ENCODE measurements around the gene IL20RA.
"Not testable (repeated sequence)": the region's sequence is repeated elsewhere in the genome, so short reads cannot be mapped to it uniquely, and the experiment has no call there.

IL20RA gene

DNA sequence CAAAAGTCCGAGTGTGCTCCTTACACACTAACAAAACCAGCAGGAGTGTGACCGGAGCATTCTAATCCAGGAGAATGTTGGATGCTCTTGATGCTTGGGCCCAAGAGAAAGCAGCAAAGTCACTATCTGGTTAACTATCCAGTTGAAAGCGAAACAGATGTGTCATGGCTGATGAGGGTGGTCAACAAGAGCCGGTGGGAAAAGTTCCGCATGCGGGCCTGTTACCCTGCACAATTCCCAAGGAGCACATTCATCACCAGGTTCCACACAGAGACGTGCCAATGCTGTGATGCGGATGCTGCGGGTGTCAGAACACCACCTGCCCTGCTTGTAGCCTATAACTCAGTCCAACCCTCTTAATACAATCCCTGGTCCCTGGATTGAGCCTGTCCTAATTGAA lies 38.7 kb downstream of the IL20RA start:
- DNase-seq (ENCODE audit: low read depth) = no peak

DNA sequence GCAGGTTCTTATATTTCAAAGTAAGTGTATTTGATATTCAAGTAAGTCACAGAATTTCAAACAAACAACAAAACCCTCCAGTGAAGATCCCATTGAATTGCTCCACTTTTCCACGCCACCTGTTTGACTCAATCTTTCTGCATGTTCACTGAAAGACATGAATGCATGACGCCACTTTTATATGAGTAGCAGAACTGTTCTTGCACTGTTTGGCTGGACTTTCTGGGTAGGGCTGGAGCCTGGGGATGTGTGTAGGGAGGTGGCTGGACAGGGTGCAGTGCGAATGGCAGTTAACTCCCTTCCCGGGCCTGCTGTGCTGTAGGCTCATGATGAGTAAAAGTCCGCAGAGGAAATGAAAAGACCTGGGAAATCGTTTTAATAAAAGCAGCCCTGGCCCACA lies 39.7 kb downstream of the IL20RA start:
- no peak for DNase-seq (ENCODE audit: low read depth)

DNA sequence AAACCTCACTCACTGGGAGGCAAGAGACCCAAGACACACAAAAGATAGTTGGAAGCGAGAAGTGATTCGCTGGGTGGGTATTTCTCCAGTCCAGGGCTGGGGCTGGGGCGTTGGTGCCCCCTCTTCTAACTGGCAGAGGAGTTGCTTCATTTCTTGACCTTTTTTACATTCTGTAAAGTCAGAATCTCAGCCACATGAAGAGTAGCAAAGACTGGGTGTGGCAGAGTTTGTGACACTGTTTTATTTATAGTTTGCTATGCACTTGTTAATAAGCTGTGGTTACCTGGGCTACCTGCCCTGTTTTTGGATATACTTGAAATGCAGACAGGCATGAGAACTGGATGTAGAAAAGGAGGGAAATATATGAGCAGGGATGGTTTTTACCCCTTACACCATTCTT lies 42.3 kb downstream of the IL20RA start:
- no peak for DNase-seq (ENCODE audit: low read depth)

DNA sequence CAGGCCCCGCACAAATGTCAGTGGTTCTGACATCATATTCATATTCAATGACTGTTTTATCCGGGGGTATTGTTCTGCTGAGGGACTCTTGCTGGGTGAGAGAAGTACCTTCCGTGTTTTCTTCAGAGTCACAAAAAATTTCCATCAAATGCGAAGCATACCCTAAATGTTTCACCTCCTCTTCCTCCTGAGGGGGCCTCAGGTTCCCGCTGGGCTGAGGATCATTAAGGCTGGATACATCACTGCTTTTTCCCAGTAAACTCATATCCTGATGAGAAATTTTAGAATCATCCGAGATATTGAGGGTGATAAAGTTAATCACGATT lies 42.8 kb downstream of the IL20RA start:
- DNase-seq (ENCODE audit: low read depth) = no peak

DNA sequence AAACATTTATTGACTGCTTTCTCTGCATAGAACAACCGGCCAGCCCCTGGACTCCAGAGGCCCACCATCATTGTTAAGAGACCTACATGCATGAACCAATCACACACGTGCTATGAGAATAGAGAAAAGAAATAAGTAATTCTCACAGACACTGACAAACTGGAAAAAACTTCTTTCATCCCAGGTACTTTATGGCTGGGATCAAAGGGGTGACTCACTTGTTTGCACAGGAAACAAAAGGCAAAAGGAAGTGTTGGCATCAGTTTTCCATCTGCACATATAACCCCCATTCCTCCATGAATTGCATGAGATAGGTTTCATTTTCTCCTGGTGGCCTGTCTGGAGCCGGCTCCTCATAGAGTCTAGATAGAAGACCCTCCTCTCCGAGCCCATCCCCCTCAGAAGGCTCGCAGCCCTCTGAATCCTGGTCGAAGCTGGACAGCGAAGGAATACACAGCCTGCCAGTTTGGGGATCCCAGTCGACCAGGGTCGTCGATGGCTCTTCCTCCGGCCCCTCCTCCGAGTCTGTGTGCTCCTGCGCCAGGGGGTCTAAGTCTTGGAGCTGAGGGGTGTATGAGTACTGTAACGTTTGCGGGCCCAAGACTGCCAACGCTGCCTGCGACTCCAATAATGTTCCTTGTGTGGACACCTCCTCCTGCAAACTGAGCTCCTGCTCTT lies 43.3 kb downstream of the IL20RA start:
- no peak for DNase-seq (ENCODE audit: low read depth)

DNA sequence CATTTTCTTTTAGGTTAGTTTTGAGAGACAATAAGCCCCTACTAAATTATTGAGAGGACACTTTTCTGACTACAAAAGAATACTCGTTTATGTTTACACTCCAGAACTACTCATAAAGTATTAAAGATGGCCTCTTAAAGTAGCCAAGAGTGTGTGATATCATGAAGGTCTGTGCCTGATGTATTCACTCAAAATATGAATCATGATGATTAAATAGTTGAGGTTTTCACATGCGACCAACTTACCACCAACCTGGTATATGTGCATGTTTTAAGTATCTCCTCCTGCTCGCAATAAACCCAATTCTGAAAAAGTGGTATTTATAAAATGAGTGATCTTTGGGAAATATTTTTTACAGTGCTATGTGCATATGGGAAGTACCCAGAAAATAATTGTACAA lies 43.9 kb downstream of the IL20RA start:
- DNase-seq (ENCODE audit: low read depth) = no peak

DNA sequence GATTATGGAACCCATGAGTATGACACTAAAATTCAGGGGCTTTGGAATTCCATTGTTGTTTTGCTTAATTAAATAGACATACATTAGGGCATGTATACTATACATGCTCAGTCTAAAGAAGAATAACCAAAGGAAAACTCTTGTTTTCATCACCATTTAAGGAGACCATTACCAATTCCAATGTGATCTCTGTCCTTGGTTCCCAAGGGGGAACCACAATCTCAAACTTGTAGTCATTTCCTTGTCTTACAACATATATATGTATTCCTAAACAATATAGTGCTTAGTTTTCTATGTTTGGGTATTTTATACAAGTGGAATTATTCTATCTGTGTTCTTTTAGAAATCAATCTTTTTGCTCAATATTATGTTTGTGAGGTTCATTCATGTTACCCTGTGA lies 49.2 kb downstream of the IL20RA start:
- no peak for DNase-seq (ENCODE audit: low read depth)

DNA sequence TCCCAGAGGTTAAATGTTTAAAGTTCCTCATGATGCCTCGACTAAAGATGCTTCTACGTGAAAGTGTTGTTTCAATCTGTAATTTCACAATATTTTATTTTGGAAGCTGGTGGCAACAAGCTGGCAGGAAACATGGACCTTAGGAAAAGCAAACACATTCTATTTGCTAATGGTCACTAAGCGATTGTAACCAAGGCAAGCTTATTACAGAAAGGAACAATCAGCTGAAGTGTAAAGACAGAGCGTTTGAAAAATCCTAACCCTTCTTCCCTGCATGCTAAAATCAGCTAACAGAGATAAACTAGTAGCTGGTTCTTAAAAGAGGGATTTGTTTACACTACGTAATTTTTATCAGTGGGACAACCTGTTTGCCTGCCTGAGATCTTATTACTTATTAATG lies 50.0 kb downstream of the IL20RA start:
- no peak for DNase-seq (ENCODE audit: low read depth)

DNA sequence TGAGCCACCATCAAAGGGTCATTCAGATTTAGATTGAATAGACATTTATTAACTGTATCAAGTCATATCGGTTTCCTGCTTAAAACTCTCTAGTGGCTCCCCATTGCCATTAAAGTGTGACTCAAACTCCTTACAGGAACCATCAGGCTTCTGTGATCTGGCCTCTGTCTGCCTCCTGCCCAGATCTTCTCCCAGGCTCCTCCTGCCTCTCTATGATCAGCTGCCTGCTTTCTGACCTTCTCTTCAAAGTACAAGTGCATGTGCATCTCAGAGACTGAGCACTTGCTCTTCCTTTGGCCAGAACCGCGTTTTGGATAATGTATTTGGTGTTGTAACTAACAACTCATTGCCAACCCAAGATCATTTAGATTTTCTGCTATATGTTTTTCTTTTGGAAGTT lies 52.7 kb downstream of the IL20RA start:
- DNase-seq (ENCODE audit: low read depth) = no peak

DNA sequence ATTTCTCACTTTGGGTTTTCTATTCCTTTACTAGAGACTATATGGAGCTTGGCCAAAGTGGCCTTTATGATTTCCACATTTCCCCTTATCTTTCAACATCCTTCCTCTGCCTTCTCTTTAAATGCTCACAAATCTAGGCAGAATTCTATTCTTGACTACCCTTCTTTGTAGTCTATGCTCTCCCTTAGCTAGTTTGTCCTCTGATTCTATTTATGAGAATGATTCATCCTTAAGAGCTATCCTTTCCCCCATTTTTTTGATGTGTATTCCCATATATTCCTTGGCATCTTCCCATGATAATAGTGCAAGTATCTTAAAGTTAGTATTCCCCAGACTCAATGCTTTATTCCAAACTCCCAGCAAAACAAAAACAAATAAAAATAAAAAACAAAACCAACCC lies 53.1 kb downstream of the IL20RA start:
- no peak for DNase-seq (ENCODE audit: low read depth)

DNA sequence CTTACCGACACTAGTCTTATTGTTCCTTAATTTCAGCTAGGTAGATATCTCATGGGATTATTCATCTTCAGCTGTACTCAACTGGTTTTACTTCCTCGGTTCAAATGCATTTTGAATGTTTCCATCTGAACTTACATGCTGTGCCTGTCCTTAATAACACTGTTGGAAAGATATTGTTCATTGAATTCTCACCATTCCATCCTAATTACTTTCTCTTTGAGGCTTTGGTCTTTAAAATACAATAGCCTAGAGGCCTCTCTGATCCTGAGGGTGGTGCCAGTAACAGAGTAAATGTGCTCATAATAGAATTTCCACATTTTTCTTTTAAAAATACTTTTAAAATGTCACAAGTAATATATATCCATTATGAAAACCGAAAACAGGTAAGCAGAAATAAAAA lies 54.0 kb downstream of the IL20RA start:
- no peak for DNase-seq (ENCODE audit: low read depth)

DNA sequence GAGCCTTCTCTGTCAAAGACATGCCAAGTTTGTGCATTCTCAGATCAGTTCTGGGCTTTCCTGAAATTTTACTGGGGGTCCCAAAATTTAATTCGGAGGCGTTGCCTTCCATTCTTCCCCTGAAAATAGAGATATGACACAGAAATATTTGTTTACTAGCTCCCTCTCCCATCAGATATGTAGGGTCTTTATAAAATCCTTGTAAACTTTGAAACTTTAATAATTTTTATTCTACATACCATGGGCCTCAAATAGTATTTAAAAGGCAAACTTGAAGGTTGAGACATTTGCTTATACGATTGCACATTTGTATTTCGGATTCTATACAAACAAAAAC lies 54.6 kb downstream of the IL20RA start:
- no peak for DNase-seq (ENCODE audit: low read depth)

DNA sequence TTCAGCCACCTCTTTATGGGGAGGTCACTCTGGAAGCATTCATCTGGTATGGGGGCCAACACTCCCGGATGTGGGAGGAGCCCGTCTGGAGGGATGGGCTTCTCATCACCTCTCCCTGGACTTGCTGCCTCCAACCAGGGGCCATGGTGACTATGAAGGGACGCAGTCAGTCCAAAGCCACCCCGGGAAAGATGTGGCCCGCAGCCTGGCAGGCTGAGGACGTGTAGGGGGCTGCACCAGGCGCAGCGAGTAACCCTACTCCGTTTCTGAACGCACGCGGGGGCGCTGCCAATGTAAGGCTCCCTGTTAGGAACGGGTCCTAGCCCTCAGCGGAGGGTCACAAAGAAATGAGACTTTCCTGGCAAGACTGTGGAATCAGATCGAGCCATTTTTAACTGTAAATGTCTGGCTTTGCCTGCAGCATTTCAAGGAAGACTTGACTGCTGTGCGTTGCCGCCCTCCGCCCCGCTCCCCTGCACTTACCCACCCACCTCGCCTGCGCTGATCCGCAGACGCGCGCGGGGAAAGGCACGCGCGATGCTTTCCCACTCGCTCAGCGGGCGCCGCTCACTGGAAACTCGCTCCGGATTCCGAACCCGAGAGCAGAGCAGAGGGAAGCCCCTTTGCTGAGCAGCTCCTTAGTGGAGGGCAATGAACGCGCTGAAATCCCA lies 55.1 kb downstream of the IL20RA start:
- DNase-seq (ENCODE audit: low read depth) = no peak

DNA sequence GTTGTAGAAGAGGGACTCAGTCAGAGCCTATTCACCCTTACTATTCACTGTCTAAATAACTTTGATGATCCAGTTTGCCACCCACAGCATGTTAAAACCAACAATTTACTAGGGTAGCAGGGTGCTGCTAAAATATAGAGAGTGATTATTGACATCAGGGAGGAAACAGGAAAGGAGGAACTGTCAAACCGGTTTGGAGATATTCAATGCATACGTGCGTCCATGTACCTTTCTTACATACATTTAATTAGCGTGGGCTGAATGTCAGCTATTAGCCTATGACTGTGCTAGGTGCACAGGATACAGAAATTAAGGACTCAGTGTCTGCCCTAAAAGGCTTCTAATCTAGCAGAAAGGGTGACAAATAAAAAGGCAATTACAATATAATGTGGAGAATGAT lies 57.2 kb downstream of the IL20RA start:
- DNase-seq (ENCODE audit: low read depth) = no peak

DNA sequence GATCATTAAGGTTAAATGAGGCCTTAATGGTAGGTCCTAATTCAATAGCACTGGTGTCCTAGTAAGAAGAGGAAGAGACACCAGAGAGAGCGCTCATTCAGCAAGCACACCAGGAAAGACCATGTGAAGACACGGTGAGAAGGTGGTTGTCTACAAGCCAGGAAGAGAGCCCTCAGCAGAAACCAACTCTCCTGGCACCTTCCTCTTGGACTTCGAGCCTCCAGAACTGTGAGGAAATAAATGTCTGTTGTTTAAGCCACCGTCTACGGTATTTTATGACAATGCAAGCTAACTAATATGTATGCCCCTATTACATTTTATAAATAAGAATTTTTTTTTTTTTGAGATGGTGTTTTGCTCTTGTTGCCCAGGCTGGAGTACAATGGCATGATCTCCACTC lies 59.3 kb downstream of the IL20RA start:
- no peak for DNase-seq (ENCODE audit: low read depth)

DNA sequence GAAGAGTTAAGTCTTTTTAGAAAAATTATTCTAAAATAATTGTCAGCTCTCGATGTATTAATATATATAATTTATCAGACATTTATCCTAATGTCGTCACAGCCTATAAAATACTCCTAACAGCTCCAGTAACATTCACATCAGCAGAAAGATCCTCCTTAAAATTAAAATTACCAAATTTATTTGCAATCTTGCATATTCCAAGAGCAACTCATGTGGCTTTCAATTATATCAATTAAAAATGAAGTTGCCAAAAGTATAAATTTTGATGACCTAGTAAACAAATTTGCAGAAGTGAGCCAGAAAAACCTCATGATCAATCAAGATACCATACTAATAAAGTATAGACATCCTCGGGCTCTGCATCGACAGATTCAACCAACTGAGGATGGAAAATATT lies 60.2 kb downstream of the IL20RA start:
- DNase-seq (ENCODE audit: low read depth) = no peak

DNA sequence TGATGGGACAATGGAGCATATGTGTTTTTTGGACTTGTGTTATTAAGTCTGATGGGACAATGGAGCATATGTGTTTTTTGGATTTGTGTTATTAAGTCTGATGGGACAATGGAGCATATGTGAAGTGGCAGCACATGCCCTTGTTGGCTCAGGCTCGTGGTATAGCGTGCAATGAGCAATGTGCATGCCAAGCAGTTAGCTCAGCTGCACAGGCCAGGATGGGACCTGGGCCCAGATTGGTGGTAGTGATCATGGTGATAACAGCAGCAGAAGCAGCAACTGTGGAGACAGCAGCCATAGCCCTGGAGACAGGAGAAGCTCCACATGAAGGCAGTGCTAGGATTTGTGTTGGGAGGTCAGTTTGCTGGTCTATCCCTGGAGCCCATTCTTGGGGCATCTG lies 61.1 kb downstream of the IL20RA start:
- DNase-seq (ENCODE audit: low read depth) = no peak

DNA sequence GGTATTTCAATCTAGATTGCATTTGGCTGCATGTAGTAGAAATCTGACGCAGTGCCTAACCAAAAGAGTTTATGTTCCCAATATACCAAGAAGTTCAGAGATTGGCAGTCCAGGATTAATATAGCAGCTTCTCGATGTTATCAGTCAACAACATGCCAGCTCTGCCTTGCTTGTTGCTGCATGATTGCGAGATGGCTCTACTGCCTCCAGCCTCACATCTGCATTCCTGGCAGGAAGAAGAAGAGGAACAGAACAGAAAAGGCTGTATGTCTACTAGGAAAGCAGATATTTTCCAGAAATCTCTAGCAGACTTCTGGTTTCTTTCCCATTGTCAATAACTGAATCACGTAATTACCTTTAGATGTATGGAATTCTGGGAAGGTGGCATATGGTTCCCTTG lies 61.8 kb downstream of the IL20RA start:
- DNase-seq (ENCODE audit: low read depth) = no peak

DNA sequence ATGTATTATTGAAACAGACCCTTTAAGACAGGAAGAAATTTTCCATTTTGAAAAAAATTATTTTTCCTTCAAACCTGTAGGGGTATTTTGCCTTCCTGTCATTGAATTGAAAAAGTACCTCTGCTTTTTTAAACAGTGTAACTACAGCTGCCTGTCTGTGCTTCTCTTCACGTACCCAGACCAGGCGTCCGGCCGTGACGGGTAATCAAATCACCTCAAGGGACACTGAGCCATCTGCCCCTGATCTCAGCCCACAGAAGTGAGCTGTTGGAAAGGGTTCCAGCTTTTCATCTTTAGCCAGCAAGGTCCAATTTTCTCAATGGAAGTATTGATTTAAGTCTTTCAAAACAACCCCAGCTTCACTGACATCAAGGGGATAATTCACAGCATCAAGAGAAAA lies 64.7 kb downstream of the IL20RA start:
- no peak for DNase-seq (ENCODE audit: low read depth)

DNA sequence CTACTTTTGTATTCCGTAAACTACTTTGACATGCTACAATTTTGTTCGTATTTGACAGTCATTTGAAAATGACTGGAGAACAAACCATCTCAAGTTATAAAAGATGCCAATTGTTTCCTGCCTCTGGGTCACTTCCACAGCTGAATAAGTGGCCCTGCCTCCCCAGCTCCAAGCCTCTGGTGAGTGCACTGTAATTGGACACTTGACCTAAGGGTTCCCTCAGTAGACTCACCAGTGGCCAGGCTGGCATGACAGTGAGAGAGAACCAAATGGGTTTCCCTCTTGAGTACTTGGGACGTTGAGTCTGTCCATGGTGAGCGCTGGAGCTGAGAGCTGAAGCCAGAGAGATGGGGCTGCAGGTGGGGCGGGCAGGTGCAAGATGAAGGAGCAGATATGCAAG lies 65.6 kb downstream of the IL20RA start:
- DNase-seq (ENCODE audit: low read depth) = no peak

DNA sequence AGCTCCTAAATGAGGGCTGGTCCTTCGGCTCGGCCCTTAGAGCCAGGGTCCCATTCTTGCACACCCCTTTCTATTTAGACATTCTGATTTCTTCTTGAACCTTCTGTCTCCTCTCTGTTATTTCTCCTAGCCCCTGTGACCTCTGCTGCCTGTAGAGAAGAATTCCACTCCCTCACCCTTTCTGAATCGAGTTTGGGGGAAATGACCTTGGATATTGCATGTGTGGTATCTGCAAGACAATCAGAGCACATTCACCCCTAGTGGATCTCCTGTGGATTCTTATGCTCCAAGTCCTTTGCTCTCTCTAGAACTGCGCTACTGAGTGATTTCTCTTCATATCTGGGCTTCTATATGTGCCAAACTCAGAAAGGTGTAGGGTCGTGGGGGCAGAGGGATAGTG lies 67.7 kb downstream of the IL20RA start:
- no peak for DNase-seq (ENCODE audit: low read depth)

DNA sequence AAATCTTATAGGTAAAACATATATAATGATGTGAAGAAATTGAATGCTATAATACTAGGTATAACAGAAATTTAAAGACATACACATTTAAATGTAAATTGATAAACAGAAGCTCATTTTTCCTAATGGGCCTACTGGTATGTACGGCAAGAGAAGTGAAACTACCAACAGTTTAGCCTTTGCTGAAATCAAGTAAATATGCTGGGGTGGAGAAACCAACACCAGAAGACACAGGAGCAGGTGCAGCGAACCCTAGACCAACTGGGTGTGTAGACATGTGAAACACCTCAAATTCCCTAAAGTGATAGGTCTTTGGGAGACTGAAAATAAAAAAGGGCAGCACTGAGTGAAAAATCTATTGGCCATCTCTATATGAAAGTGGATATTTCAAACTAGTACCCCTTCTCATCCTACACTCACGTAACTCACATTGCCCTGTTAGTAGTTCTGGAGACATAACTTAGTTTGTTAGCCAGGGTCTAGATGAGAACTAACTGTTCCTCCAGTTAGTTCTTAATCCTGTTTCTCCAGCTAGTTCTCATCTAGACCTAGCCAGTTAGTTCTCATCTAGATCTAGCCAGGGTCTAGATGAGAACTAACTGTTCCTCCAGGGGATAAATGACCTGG lies 69.6 kb downstream of the IL20RA start:
- no peak for DNase-seq (ENCODE audit: low read depth)

DNA sequence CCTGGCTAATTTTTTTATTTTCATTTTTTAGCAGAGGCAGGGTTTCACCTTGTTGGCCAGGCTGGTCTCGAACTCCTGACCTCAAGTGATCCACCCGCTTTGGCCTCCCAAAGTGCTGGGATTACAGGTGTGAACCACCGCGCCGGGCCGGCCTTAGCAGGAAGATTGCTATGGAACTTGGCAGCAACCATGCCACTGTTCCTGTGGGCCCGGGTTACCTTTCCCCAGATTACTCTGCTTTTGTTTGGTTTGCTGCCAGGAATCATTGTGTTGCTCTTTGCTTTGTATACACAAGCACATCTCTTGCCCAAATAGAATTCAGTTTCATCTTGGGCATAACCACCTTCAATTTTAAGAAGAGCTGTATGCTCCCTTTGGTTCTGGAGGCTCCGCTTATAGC lies 71.0 kb downstream of the IL20RA start:
- not testable (repeated sequence) for DNase-seq (ENCODE audit: low read depth)

DNA sequence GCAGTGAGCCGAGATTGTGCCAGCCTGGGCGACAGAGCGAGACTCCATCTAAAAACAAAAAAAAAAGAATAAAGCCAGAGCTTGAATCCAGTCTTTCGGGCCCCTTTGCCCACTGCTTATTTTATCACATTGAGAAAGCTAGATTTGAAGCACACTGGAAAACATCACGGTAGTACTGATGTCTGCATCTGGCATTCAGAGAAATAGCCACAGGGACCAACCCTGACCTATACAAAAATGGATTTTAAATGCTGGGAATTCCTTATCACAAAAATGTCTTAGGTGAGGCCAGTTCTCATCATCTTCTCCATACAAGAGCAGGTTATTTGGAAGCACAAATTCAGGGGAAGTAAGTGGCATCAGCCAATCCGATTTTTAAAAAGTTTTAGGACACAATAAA lies 73.2 kb downstream of the IL20RA start:
- no peak for DNase-seq (ENCODE audit: low read depth)

All from fibroblast of the conjunctiva (primary cell).